Parathyroid adenoma (tissue), 2 donors: ENCODE measurements around the gene EID1.

Experiments
- H2AFZ ChIP-seq: fragments of 300-600 bp; sonication (generic); one replicate; pipeline ENCODE4 v1.7.0; 2017; ENCODE audit warnings: antibody characterized with exemption, mild to moderate bottlenecking
- H3K27ac ChIP-seq: fragments of 300-600 bp; sonication (generic); one replicate; pipeline ENCODE4 v1.7.0; 2017
- H3K27me3 ChIP-seq: fragments of 300-600 bp; sonication (generic); one replicate; pipeline ENCODE4 v1.7.0; 2017; ENCODE audit warnings: low read length; ENCODE audit not compliant: control insufficient read depth, insufficient read depth
- H3K36me3 ChIP-seq: fragments of 300-600 bp; sonication (generic); one replicate; pipeline ENCODE4 v1.7.0; 2017; ENCODE audit warnings: low read length; ENCODE audit not compliant: control insufficient read depth, insufficient read depth
- H3K4me1 ChIP-seq: fragments of 300-600 bp; sonication (generic); one replicate; pipeline ENCODE4 v1.7.0; 2017; ENCODE audit warnings: control low read depth
- H3K4me2 ChIP-seq: fragments of 300-600 bp; sonication (generic); one replicate; pipeline ENCODE4 v1.7.0; 2017; ENCODE audit warnings: low read length
- H3K4me3 ChIP-seq: fragments of 300-600 bp; sonication (generic); one replicate; pipeline ENCODE4 v1.7.0; 2017; ENCODE audit warnings: low read depth, low read length
- H3K79me2 ChIP-seq: fragments of 300-600 bp; sonication (generic); one replicate; pipeline ENCODE4 v1.7.0; 2017; ENCODE audit warnings: control low read depth
- H3K9ac ChIP-seq: fragments of 300-600 bp; sonication (generic); one replicate; pipeline ENCODE4 v1.7.0; 2017; ENCODE audit warnings: mild to moderate bottlenecking
- H3K9me3 ChIP-seq: fragments of 300-600 bp; sonication (generic); one replicate; pipeline ENCODE4 v1.7.0; 2017; ENCODE audit warnings: low read length; ENCODE audit not compliant: control insufficient read depth
- TF ChIP-seq, protein P1 (sequence below): fragments of 300-600 bp; sonication (generic); IDR thresholded peaks from one replicate; pipeline ENCODE4 v1.7.0; 2017; ENCODE audit warnings: antibody characterized with exemption, mild to moderate bottlenecking
- donor health status: primary hyperparathyroidism.

EID1 gene

GRCh38 chr15:48914717-48915116, 36.8 kb downstream of the EID1 start:
- no peak overlapping the region for H2AFZ ChIP-seq
- no peaks in the 10 kb centered on the region for H3K9me3 ChIP-seq
- H3K4me1 ChIP-seq, result no peaks in the 10 kb centered on the region
- no peak overlapping the region for H3K4me3 ChIP-seq
- H3K9ac ChIP-seq, result no peak overlapping the region
- no peaks in the 10 kb centered on the region for H3K79me2 ChIP-seq
- TF ChIP-seq, protein P1, sequence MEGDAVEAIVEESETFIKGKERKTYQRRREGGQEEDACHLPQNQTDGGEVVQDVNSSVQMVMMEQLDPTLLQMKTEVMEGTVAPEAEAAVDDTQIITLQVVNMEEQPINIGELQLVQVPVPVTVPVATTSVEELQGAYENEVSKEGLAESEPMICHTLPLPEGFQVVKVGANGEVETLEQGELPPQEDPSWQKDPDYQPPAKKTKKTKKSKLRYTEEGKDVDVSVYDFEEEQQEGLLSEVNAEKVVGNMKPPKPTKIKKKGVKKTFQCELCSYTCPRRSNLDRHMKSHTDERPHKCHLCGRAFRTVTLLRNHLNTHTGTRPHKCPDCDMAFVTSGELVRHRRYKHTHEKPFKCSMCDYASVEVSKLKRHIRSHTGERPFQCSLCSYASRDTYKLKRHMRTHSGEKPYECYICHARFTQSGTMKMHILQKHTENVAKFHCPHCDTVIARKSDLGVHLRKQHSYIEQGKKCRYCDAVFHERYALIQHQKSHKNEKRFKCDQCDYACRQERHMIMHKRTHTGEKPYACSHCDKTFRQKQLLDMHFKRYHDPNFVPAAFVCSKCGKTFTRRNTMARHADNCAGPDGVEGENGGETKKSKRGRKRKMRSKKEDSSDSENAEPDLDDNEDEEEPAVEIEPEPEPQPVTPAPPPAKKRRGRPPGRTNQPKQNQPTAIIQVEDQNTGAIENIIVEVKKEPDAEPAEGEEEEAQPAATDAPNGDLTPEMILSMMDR, result no peak
- H3K36me3 ChIP-seq, result no peaks in the 10 kb centered on the region
- no peak overlapping the region for H3K4me2 ChIP-seq
- no peaks in the 10 kb centered on the region for H3K27me3 ChIP-seq
- no peak overlapping the region for H3K27ac ChIP-seq

GRCh38 chr15:48915861-48916260, 37.9 kb downstream of the EID1 start:
- no peaks in the 10 kb centered on the region for H3K79me2 ChIP-seq
- H2AFZ ChIP-seq, result no peak overlapping the region
- no peaks in the 10 kb centered on the region for H3K36me3 ChIP-seq
- H3K27ac ChIP-seq, result no peak overlapping the region
- TF ChIP-seq, protein P1, result no peak
- no peaks in the 10 kb centered on the region for H3K9me3 ChIP-seq
- H3K4me3 ChIP-seq, result no peak overlapping the region
- H3K27me3 ChIP-seq, result no peaks in the 10 kb centered on the region
- no peak overlapping the region for H3K9ac ChIP-seq
- H3K4me2 ChIP-seq, result no peak overlapping the region
- H3K4me1 ChIP-seq, result no peaks in the 10 kb centered on the region

- Histone ChIP-seq H3K9ac (no peak overlapping the region), H3K4me1 (no peaks in the 10 kb centered on the region), H3K27me3 (no peaks in the 10 kb centered on the region), H3K4me2 (no peak overlapping the region), H3K27ac (no peak overlapping the region), H3K4me3 (no peak overlapping the region), H3K36me3 (no peaks in the 10 kb centered on the region), H3K79me2 (no peaks in the 10 kb centered on the region), H3K9me3 (no peaks in the 10 kb centered on the region), H2AFZ (no peak overlapping the region)
- TF ChIP-seq, protein P1, result no peak
Measured at GRCh38 chr15:48916721-48917120, 38.8 kb downstream of the EID1 start.

DNA sequence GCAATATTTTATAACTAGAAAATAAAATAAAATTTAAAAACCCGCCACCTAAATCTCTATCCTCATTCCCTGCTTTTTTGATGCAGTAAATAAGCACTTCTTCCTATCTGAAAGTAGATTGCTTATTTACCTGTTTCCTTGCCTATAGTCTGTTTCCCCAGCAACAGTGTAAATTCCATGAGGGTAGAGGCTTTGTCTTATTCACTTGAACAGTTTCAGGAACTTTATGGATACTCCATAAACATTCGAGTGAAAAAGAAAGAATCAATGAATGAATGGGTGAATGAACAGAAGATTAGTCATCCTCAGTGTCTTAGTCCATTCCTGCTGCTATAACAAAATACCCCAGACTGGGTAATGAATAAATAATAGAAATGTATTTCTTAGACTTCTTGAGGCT, 44.1 kb downstream of the EID1 start:
- H3K79me2 ChIP-seq, result no peaks in the 10 kb centered on the region
- no peak overlapping the region for H3K27ac ChIP-seq
- H3K4me1 ChIP-seq, result no peaks in the 10 kb centered on the region
- no peak overlapping the region for H3K4me2 ChIP-seq
- TF ChIP-seq, protein P1, result no peak
- no peak overlapping the region for H2AFZ ChIP-seq
- H3K9ac ChIP-seq, result no peak overlapping the region
- no peaks in the 10 kb centered on the region for H3K9me3 ChIP-seq
- no peaks in the 10 kb centered on the region for H3K27me3 ChIP-seq
- H3K36me3 ChIP-seq, result no peaks in the 10 kb centered on the region
- H3K4me3 ChIP-seq, result no peak overlapping the region

- no peak overlapping the region for H2AFZ ChIP-seq
- no peak overlapping the region for H3K4me3 ChIP-seq
- H3K4me1 ChIP-seq, result no peaks in the 10 kb centered on the region
- no peak overlapping the region for H3K4me2 ChIP-seq
- H3K9me3 ChIP-seq, result no peaks in the 10 kb centered on the region
- TF ChIP-seq, protein P1, result no peak
- H3K36me3 ChIP-seq, result no peaks in the 10 kb centered on the region
- no peak overlapping the region for H3K9ac ChIP-seq
- H3K79me2 ChIP-seq, result no peaks in the 10 kb centered on the region
- no peak overlapping the region for H3K27ac ChIP-seq
- H3K27me3 ChIP-seq, result no peaks in the 10 kb centered on the region
Measured at GRCh38 chr15:48924528-48925393, 46.8 kb downstream of the EID1 start.
